DMS114 treated with DMSO at 0.1 percent for 48 hours (cell line): ENCODE results near the gene HSD17B2.
"Not testable (repeated sequence)": the region's sequence is repeated elsewhere in the genome, so short reads cannot be mapped to it uniquely, and the experiment has no call there.

ENCODE experiments used
- DNase-seq: peaks from one replicate; lab custom pipeline; 2025; ENCODE audit not compliant: unreplicated experiment; lab: John Stamatoyannopoulos, UW

The HSD17B2 gene

GRCh38 chr16:82118749-82119148, 83.7 kb downstream of the HSD17B2 start:
- DNase-seq = no peak

- DNase-seq = no peak
These were observed 84.4 kb downstream of the HSD17B2 start for GRCh38 chr16:82119405-82119804.

GRCh38 chr16:82124651-82125050, 89.6 kb downstream of the HSD17B2 start:
- DNase-seq = no peak

- no peak for DNase-seq
These were observed 94.8 kb downstream of the HSD17B2 start for GRCh38 chr16:82129881-82130280.

GRCh38 chr16:82133798-82134197, 98.7 kb downstream of the HSD17B2 start:
- DNase-seq = no peak

- no peak for DNase-seq
These were observed 99.8 kb downstream of the HSD17B2 start for GRCh38 chr16:82134846-82135245.

GRCh38 chr16:82135844-82136243, 100.8 kb downstream of the HSD17B2 start:
- DNase-seq = no peak

GRCh38 chr16:82136956-82137821, 102.1 kb downstream of the HSD17B2 start:
- no peak for DNase-seq

- no peak for DNase-seq
These were observed 102.7 kb downstream of the HSD17B2 start for GRCh38 chr16:82137822-82138167.

GRCh38 chr16:82138478-82139285, 103.6 kb downstream of the HSD17B2 start:
- no peak for DNase-seq

GRCh38 chr16:82139286-82139571, 104.2 kb downstream of the HSD17B2 start:
- not testable (repeated sequence) for DNase-seq

GRCh38 chr16:82146556-82146955, 111.5 kb downstream of the HSD17B2 start:
- no peak for DNase-seq

GRCh38 chr16:82146957-82147356, 111.9 kb downstream of the HSD17B2 start:
- DNase-seq = no peak

- no peak for DNase-seq
These were observed 112.5 kb downstream of the HSD17B2 start for GRCh38 chr16:82147546-82147945.
